Frontal cortex (tissue), 4 donors: ENCODE measurements around the gene ZBTB42. TPM values are rescaled to one million over a fixed set of nuclear protein-coding genes. Genes with fewer than 3 reads are reported as not detected.

Experiments used
- DNase-seq, 2 donors: peaks; one replicate each; pipeline ENCODE4 v3.0.0; 2012; ENCODE audit warnings: low spot score in 2 of 2
- FAIRE-seq: peaks from 2 replicates; lab custom pipeline; 2012; peaks lifted over from hg19 to GRCh38; lab: Jason Lieb, UNC
- total RNA-seq: library from RNA; depleted of rRNA; stranded (reverse); fragments of >200 nt; gene quantifications from one replicate; pipeline ENCODE4 v1.2.3, GENCODE V29; 2014
- donor health status: control.
- donor health status: control.
- donor health status: control.

The ZBTB42 gene
- total RNA-seq, 1 donor from 2014 or later = 0.41 TPM

GRCh38 chr14:104792101-104792884, 8.6 kb upstream of the ZBTB42 start:
- DNase-seq = no peak
- no peak for FAIRE-seq

- DNase-seq (no peak), FAIRE-seq (no peak)
These were observed 7.8 kb upstream of the ZBTB42 start for GRCh38 chr14:104792945-104793702.

- FAIRE-seq (no peak), DNase-seq (no peak)
These were observed 7.3 kb upstream of the ZBTB42 start for GRCh38 chr14:104793703-104793959.

- DNase-seq = peak in 1 of 2 donors; percentile 62
- no peak for FAIRE-seq
These were observed 6.8 kb upstream of the ZBTB42 start for GRCh38 chr14:104794099-104794498.

- FAIRE-seq = no peak
- peak in 1 of 2 donors; percentile 64 for DNase-seq
These were observed 6.3 kb upstream of the ZBTB42 start for GRCh38 chr14:104794631-104794992.

- no peak for FAIRE-seq
- DNase-seq = peak in 1 of 2 donors; percentile 68
These were observed 5.7 kb upstream of the ZBTB42 start, which contains the start of gene AKT1 for GRCh38 chr14:104794993-104795780. Gene AKT1 (minus strand): TSS chr14:104795748. CDS start chr14:104792643, 3,105 bp downstream.

GRCh38 chr14:104795781-104796686, 4.9 kb upstream of the ZBTB42 start:
- FAIRE-seq = no peak
- DNase-seq = peak; percentile 94

- FAIRE-seq = no peak
- no peak for DNase-seq
These were observed 4.2 kb upstream of the ZBTB42 start for GRCh38 chr14:104796687-104797081.

GRCh38 chr14:104797115-104798044, 3.5 kb upstream of the ZBTB42 start:
- FAIRE-seq (no peak), DNase-seq (no peak)

- FAIRE-seq (no peak), DNase-seq (no peak)
These were observed 2.3 kb upstream of the ZBTB42 start for GRCh38 chr14:104798300-104799243.

GRCh38 chr14:104799244-104800014, 1.5 kb upstream of the ZBTB42 start:
- FAIRE-seq = no peak
- no peak for DNase-seq

GRCh38 chr14:104800015-104800770, 708 bp upstream of the ZBTB42 start:
- DNase-seq (peak; percentile 91 to 94), FAIRE-seq (no peak)

GRCh38 chr14:104801520-104802393, 856 bp downstream of the ZBTB42 start:
- no peak for DNase-seq
- FAIRE-seq = no peak

GRCh38 chr14:104802394-104803184, 1.7 kb downstream of the ZBTB42 start:
- FAIRE-seq = no peak
- no peak for DNase-seq
